ENCODE measurements around the gene ULBP2.
"Not testable (repeated sequence)": the region's sequence is repeated elsewhere in the genome, so short reads cannot be mapped to it uniquely, and the experiment has no call there.

DNA sequence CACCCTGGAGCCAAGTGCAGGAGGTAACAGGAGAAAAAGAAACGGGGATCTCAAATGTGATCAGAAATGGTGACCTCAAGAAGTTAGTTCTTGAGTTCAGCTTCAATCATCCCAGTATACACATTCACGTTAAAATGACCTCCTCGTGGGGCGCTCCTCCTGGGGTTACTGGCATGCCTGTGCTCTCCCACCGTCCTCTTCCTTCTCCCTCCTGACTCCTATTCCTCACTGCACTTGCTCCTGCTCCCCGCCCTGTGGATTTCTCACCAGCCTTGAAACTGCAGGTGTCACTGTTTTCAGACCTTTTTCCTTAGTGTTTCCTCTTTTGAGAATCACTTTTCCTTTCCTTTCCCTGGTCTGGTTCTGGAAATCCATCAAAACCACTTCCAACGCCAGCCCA lies 4.8 kb downstream of the ULBP2 start:
- TF ChIP-seq, protein P1, sequence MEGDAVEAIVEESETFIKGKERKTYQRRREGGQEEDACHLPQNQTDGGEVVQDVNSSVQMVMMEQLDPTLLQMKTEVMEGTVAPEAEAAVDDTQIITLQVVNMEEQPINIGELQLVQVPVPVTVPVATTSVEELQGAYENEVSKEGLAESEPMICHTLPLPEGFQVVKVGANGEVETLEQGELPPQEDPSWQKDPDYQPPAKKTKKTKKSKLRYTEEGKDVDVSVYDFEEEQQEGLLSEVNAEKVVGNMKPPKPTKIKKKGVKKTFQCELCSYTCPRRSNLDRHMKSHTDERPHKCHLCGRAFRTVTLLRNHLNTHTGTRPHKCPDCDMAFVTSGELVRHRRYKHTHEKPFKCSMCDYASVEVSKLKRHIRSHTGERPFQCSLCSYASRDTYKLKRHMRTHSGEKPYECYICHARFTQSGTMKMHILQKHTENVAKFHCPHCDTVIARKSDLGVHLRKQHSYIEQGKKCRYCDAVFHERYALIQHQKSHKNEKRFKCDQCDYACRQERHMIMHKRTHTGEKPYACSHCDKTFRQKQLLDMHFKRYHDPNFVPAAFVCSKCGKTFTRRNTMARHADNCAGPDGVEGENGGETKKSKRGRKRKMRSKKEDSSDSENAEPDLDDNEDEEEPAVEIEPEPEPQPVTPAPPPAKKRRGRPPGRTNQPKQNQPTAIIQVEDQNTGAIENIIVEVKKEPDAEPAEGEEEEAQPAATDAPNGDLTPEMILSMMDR (IDR thresholded peaks at IDR 0.05), result not testable (repeated sequence)
- TF ChIP-seq POLR2A (IDR thresholded peaks at IDR 0.05), result not testable (repeated sequence)
